ENCODE results near the gene ABCC4. TPM values are rescaled to one million over a fixed set of nuclear protein-coding genes. Genes with fewer than 3 reads are reported as not detected.
A peak's percentile ranks its signal among the peaks of the same experiment; 100 is the strongest.

ABCC4 gene
- total RNA-seq, 1 donor from 2014 or later, result 4.9 TPM

DNA sequence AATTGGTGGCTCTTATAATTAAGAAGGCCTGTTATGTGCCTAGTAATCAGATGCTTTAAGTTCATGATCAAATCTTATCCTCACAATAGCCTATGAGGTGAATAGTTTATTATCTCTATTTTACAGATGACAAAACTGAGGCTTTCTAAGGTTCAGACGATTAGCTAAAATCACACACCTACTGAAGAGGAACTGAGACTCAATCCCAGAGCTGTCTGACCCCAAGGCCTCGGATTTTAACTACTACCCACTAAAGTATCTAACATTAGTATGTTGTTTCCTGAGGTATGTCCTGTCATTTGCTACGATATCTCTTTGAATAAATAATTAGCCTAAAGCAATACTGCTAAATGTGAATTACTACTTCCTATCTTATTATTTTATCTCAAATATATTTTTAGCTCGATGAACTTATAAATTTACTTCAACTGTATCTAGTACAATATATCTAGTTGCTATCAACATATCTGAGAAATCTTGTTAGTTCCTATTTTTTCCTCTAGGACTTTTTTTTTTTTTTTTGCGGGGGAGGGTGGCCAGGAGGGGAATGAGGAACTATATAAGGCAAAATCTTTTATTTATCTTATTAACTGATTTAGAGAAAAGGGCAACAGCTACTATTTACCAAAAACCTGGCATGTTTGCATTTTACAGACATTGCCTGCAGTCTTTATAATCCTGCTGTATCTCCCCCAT is 118.5 kb downstream of the ABCC4 start:
- TF ChIP-seq, protein P1, sequence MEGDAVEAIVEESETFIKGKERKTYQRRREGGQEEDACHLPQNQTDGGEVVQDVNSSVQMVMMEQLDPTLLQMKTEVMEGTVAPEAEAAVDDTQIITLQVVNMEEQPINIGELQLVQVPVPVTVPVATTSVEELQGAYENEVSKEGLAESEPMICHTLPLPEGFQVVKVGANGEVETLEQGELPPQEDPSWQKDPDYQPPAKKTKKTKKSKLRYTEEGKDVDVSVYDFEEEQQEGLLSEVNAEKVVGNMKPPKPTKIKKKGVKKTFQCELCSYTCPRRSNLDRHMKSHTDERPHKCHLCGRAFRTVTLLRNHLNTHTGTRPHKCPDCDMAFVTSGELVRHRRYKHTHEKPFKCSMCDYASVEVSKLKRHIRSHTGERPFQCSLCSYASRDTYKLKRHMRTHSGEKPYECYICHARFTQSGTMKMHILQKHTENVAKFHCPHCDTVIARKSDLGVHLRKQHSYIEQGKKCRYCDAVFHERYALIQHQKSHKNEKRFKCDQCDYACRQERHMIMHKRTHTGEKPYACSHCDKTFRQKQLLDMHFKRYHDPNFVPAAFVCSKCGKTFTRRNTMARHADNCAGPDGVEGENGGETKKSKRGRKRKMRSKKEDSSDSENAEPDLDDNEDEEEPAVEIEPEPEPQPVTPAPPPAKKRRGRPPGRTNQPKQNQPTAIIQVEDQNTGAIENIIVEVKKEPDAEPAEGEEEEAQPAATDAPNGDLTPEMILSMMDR (IDR thresholded peaks at IDR 0.05; ENCODE audit: borderline replicate concordance), result no peak
- H3K36me3 ChIP-seq, result peaks cover 8% of the 10 kb centered on the region
- peaks cover 16% of the 10 kb centered on the region for H3K4me1 ChIP-seq
- intact Hi-C loops (cut with micrococcal nuclease), result no loop called here
- H3K27me3 ChIP-seq (ENCODE audit: low read depth), result no peaks in the 10 kb centered on the region
- H3K27ac ChIP-seq (replicated peaks), result no peak overlapping the region
- H3K4me3 ChIP-seq, result no peak overlapping the region
- no peak for DNase-seq
- H3K9me3 ChIP-seq (replicated peaks), result peaks cover 7% of the 10 kb centered on the region

DNA sequence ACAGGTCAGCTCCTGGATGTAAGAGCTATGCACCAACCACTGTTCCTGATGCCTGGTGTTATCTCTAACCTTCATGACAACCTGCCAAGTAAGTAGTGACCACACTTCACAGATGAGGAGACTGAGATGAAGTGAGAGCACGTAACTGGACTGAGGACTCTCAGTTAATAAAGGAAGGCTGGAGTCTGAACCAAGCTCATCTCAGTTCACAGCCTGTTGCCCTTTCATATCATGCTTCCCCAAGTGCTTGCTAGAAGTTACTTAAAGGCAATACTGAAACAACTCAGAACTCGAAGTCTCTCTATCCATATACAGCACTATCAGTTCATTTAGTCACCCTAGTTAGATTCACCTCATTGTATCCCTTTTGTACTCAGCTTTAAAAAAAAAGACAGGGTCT is 119.7 kb downstream of the ABCC4 start:
- no peak overlapping the region for H3K27ac ChIP-seq (replicated peaks)
- no peaks in the 10 kb centered on the region for H3K27me3 ChIP-seq (ENCODE audit: low read depth)
- H3K36me3 ChIP-seq, result peaks cover 9% of the 10 kb centered on the region
- H3K9me3 ChIP-seq (replicated peaks), result peaks cover 7% of the 10 kb centered on the region
- intact Hi-C loops (cut with micrococcal nuclease), result no loop called here
- TF ChIP-seq, protein P1 (IDR thresholded peaks at IDR 0.05; ENCODE audit: borderline replicate concordance), result no peak
- no peak overlapping the region for H3K4me3 ChIP-seq
- H3K4me1 ChIP-seq, result peaks cover 16% of the 10 kb centered on the region
- no peak for DNase-seq

DNA sequence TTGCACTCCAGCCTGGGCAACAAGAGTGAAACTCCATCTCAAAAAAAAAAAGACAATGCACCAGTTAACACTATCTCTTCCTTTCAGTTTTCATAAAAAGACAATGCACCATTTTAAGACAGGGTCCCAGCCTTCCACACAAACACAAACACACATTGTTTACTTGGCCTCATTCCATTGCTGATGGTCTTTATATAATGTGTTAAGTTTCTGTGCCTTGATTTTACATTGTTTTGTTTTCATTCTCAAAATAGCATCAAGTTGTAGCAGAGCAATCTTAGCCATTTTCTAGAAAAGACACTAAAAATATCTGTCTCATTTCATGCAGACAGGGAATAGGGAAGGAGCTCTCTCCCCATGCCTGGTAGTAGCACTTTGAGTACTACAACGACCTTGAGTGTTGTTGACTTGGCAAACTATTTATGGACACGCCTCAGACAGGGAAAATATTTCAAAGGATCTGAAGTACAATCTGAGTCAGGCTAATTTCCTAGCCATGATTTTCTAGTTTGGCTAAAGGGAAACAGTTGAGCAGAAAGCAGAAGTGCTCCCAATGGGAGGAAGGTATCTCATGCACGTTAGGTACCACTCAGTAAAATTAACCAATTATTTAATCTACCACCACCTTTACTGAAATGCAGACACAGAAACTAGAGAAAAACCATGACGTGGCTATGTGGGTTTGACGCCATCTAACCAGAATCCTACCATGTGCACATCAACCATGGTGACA is 120.6 kb downstream of the ABCC4 start:
- Histone ChIP-seq H3K36me3 (peaks cover 13% of the 10 kb centered on the region), H3K27me3 (ENCODE audit: low read depth) (no peaks in the 10 kb centered on the region), H3K4me3 (no peak overlapping the region), H3K27ac (replicated peaks) (peak overlapping the region; percentile 35), H3K4me1 (peaks cover 16% of the 10 kb centered on the region), H3K9me3 (replicated peaks) (peaks cover 7% of the 10 kb centered on the region)
- TF ChIP-seq, protein P1 (IDR thresholded peaks at IDR 0.05; ENCODE audit: borderline replicate concordance), result no peak
- intact Hi-C loops (cut with micrococcal nuclease), result no loop called here
- no peak for DNase-seq

DNA sequence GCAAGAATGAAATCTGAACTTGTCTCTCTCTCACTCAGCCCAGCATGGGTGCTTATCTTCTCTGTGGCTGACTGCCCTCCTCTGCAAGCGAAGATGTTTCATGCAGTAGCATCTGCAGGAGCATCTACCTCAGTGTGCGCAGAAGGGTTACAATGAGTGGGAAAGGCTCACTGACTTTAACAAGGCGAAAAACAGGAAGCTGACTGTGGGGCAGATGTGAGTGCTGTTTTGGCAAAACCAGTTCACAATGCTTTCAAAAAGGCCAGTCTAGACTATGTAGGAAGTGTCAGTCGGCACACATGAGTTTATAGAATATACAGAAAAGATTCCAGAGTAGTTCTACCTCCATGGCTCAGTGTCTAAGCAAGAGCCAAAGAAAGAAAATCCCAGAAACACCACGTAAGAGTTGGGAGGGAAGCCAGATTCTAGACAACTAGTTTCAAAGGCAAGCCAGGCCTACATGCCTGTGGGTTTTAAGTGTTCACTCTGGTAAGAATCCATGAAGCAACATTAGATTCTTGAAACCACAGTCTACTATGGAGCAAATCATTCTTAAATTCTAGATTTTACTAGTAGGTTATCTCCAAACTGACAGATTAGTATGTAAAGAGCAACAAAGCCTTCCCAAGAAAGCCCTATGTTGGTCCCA is 124.5 kb downstream of the ABCC4 start:
- TF ChIP-seq, protein P1 (IDR thresholded peaks at IDR 0.05; ENCODE audit: borderline replicate concordance), result no peak
- no peak overlapping the region for H3K27ac ChIP-seq (replicated peaks)
- H3K4me1 ChIP-seq, result peaks cover 16% of the 10 kb centered on the region
- no peak for DNase-seq
- no peaks in the 10 kb centered on the region for H3K27me3 ChIP-seq (ENCODE audit: low read depth)
- H3K36me3 ChIP-seq, result peaks cover 21% of the 10 kb centered on the region
- H3K9me3 ChIP-seq (replicated peaks), result peaks cover 7% of the 10 kb centered on the region
- intact Hi-C loops (cut with micrococcal nuclease), result no loop called here
- no peak overlapping the region for H3K4me3 ChIP-seq

DNA sequence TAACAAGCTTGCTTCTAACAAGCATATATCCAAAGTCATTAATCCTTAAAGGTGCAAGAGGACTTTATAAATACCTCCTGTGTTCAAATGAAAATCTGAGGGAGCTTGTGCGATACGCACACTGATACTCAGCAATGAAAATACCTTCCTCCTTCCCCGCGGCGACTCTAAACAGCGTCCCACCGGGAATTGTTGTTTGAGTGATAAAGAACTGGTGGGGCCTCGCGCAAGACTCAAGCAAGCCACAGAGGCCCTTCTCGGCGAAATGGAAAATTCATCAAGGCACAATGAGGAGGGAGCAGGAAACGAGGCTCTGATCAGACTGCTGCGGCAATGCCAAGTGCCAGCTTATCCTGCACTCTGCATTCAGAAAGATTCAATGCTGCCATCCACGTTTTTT is 126.7 kb downstream of the ABCC4 start:
- intact Hi-C loops (cut with micrococcal nuclease), result no loop called here
- DNase-seq, result no peak
- peaks cover 17% of the 10 kb centered on the region for H3K36me3 ChIP-seq

More for the DNA sequence above, 126.7 kb downstream of the ABCC4 start:
- peaks cover 5% of the 10 kb centered on the region for H3K9me3 ChIP-seq (replicated peaks)
- TF ChIP-seq, protein P1 (IDR thresholded peaks at IDR 0.05; ENCODE audit: borderline replicate concordance), result no peak
- H3K27ac ChIP-seq (replicated peaks), result no peak overlapping the region
- no peaks in the 10 kb centered on the region for H3K27me3 ChIP-seq (ENCODE audit: low read depth)
- no peaks in the 10 kb centered on the region for H3K4me1 ChIP-seq
- H3K4me3 ChIP-seq, result no peak overlapping the region
